Nephron (organoid): ENCODE data around the gene TIMM29.

Experiments used
- H3K27ac Mint-ChIP-seq, 3 experiments: 2 replicates each; pipeline ENCODE4 v1.8.0; 2020; ENCODE audit warnings: mixed read lengths in 3 of 3, mild to moderate bottlenecking in 2 of 3, moderate library complexity in 1 of 3
- H3K27me3 Mint-ChIP-seq: 2 replicates; pipeline ENCODE4 v1.8.0; 2021; ENCODE audit warnings: low read depth, mild to moderate bottlenecking, moderate library complexity, mixed read lengths
- H3K36me3 Mint-ChIP-seq: 2 replicates; pipeline ENCODE4 v1.8.0; 2020; ENCODE audit warnings: low read depth, mixed read lengths
- H3K4me1 Mint-ChIP-seq: 2 replicates; pipeline ENCODE4 v1.8.0; 2020; ENCODE audit warnings: mixed read lengths
- H3K4me3 Mint-ChIP-seq, 3 experiments: 2 replicates each; pipeline ENCODE4 v1.8.0; 2020; ENCODE audit warnings: mild to moderate bottlenecking in 3 of 3, mixed read lengths in 3 of 3, moderate library complexity in 2 of 3
- H3K9me3 Mint-ChIP-seq: 2 replicates; pipeline ENCODE4 v1.8.0; 2020; ENCODE audit warnings: mixed read lengths
- TF ChIP-seq, protein P1 (sequence below), 3 experiments: fragments of 200-600 bp; sonication (generic); IDR thresholded peaks; one replicate each; pipeline ENCODE4 v1.5.0; 2021; ENCODE audit warnings: antibody characterized with exemption in 3 of 3; ENCODE audit not compliant: unreplicated experiment in 3 of 3

The TIMM29 gene

DNA sequence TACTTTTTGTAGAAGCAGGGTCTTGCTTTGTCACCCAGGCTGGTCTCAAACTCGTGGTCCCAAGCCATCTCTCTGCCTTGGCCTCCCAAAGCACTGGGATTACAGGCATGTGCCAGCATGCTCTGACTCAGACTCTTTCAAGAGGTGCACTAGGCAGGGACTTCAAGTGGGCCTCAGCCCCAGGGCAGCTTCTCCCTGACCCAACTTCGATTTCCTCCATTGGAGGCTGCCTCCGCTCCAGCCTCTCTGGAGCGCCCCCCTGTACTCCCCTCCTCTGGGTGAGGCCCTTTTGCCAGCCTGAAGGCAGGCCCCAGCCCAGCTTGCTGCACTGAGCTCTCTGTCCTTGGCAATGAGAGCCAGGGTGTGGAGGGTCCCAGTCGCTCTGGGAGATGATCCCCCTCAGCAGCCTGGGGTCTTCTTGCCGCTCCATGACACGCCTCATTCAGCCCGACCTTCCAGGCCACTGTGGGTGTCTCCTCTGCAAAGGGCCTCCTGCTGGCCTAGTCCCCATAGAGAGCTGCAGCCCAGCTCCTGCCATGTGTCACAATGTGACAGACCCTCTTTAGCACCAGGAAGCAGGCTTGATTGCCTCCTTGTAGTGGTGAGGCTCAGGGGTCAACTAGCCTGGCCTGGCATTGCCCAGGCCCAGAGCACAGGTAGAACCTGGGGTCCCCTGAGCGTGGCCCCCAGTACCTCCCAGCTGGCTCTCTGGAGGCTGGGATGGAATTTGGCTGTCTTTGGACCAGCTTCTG lies 40.8 kb upstream of the TIMM29 start:
- no peak overlapping the region for H3K4me3 Mint-ChIP-seq
- no peaks in the 10 kb centered on the region for H3K36me3 Mint-ChIP-seq
- no peaks in the 10 kb centered on the region for H3K27me3 Mint-ChIP-seq
- TF ChIP-seq, protein P1, sequence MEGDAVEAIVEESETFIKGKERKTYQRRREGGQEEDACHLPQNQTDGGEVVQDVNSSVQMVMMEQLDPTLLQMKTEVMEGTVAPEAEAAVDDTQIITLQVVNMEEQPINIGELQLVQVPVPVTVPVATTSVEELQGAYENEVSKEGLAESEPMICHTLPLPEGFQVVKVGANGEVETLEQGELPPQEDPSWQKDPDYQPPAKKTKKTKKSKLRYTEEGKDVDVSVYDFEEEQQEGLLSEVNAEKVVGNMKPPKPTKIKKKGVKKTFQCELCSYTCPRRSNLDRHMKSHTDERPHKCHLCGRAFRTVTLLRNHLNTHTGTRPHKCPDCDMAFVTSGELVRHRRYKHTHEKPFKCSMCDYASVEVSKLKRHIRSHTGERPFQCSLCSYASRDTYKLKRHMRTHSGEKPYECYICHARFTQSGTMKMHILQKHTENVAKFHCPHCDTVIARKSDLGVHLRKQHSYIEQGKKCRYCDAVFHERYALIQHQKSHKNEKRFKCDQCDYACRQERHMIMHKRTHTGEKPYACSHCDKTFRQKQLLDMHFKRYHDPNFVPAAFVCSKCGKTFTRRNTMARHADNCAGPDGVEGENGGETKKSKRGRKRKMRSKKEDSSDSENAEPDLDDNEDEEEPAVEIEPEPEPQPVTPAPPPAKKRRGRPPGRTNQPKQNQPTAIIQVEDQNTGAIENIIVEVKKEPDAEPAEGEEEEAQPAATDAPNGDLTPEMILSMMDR (IDR thresholded peaks at IDR 0.05; ENCODE audit: unreplicated experiment in 3 of 3) = no peak
- no peaks in the 10 kb centered on the region for H3K9me3 Mint-ChIP-seq
- peaks cover 46% of the 10 kb centered on the region for H3K4me1 Mint-ChIP-seq
- H3K27ac Mint-ChIP-seq = peak overlapping the region; percentile 70 to 90 (median 80)

- no peaks in the 10 kb centered on the region for H3K9me3 Mint-ChIP-seq
- TF ChIP-seq, protein P1 (IDR thresholded peaks at IDR 0.05; ENCODE audit: unreplicated experiment in 3 of 3) = no peak
- no peaks in the 10 kb centered on the region for H3K36me3 Mint-ChIP-seq
- peaks cover 46% of the 10 kb centered on the region for H3K4me1 Mint-ChIP-seq
- H3K27ac Mint-ChIP-seq = peak overlapping the region; percentile 70 to 90 (median 74)
- no peak overlapping the region for H3K4me3 Mint-ChIP-seq
- H3K27me3 Mint-ChIP-seq = no peaks in the 10 kb centered on the region
Observed at GRCh38 chr19:10888421-10888866, 40.2 kb upstream of the TIMM29 start.

DNA sequence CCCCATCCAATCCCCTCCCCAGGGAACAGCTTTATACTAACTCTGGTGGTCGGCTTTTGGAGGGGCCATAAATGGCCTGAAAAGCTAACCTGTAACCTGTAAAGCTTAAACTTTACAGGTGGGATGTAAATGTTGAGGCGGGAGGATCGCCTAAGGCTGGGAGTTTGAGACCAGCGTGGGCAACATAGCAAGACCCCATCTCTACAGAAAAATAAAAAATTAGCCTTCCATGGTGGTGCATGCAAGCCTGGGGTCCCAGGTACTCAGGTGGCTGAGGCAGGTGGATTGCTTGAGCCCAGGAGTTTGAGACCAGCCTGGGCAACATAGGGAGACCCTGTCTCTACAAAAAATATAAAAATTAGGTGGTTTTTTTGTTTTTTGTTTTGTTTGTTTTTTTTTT lies 38.7 kb upstream of the TIMM29 start:
- TF ChIP-seq, protein P1 (IDR thresholded peaks at IDR 0.05; ENCODE audit: unreplicated experiment in 3 of 3) = no peak
- Mint-ChIP-seq H3K4me1 (peaks cover 57% of the 10 kb centered on the region), H3K4me3 (no peak overlapping the region), H3K9me3 (no peaks in the 10 kb centered on the region), H3K27me3 (no peaks in the 10 kb centered on the region), H3K36me3 (no peaks in the 10 kb centered on the region), H3K27ac (peak overlapping the region in 1 of 3 experiments; percentile 17)

- H3K4me1 Mint-ChIP-seq = peaks cover 58% of the 10 kb centered on the region
- no peaks in the 10 kb centered on the region for H3K9me3 Mint-ChIP-seq
- TF ChIP-seq, protein P1 (IDR thresholded peaks at IDR 0.05; ENCODE audit: unreplicated experiment in 3 of 3) = no peak
- peak overlapping the region; percentile 97 to 99 (median 98) for H3K27ac Mint-ChIP-seq
- H3K27me3 Mint-ChIP-seq = no peaks in the 10 kb centered on the region
- peak overlapping the region; percentile 49 to 57 (median 56) for H3K4me3 Mint-ChIP-seq
- H3K36me3 Mint-ChIP-seq = no peaks in the 10 kb centered on the region
Observed at GRCh38 chr19:10891405-10892086, 37.1 kb upstream of the TIMM29 start.

DNA sequence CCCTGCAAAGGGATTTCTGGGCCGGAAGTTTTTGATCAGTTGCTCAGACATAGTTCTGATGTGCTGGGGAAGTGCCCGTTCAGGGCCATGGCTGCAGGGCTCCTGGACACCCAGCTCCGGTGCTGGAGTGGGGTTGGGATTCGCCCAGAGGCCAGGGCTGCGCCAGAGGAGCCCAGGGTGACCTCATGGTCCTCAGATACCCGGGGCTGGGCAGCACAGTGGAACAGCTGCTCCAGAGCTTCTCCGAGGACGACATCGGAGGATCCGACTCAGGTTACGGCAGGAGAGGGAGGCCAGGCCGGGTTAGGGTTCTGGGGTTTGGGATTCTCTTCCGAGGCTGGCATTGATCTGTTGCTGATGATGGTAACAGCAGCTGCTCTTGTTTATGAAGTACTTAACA lies 36.4 kb upstream of the TIMM29 start:
- Mint-ChIP-seq H3K36me3 (peaks cover 3% of the 10 kb centered on the region), H3K27ac (peak overlapping the region; percentile 97 to 99 (median 98)), H3K9me3 (no peaks in the 10 kb centered on the region), H3K4me1 (peaks cover 61% of the 10 kb centered on the region), H3K27me3 (no peaks in the 10 kb centered on the region), H3K4me3 (peak overlapping the region; percentile 49 to 57 (median 56))
- TF ChIP-seq, protein P1 (IDR thresholded peaks at IDR 0.05; ENCODE audit: unreplicated experiment in 3 of 3) = no peak
